Psoas muscle (tissue), 8 donors: ENCODE results near the gene STUB1. TPM values are rescaled to one million over a fixed set of nuclear protein-coding genes. Genes with fewer than 3 reads are reported as not detected.

ENCODE experiments used
- ATAC-seq, 4 donors: fragments of 200-7000 bp; cut with Tn5 transposase; one replicate each; pipeline ENCODE4 v1.9.1; 2020; ENCODE audit warnings: moderate library complexity in 3 of 4, mild to moderate bottlenecking in 2 of 4
- DNase-seq, 2 donors: peaks; one replicate each; pipeline ENCODE4 v3.0.0-alpha.2; 2020
- H3K27ac ChIP-seq: fragments of 200-600 bp; one replicate; pipeline ENCODE4 v1.8.0; 2022
- H3K27me3 ChIP-seq, 3 donors: fragments of 200-600 bp in 1 of 3; one replicate each; pipeline versions ENCODE4 v1.6.1 to v1.8.0; 2013 to 2022; ENCODE audit warnings: low read length in 2 of 3, mild to moderate bottlenecking in 2 of 3, moderate library complexity in 1 of 3; ENCODE audit not compliant: insufficient read depth in 3 of 3
- H3K36me3 ChIP-seq, 2 donors: fragments of 200-600 bp in 1 of 2; one replicate each; pipeline versions ENCODE4 v1.6.1 to v1.8.0; 2013 to 2022; ENCODE audit warnings: low read depth in 1 of 2, mild to moderate bottlenecking in 1 of 2, moderate library complexity in 1 of 2; ENCODE audit not compliant: insufficient read depth in 1 of 2
- H3K4me1 ChIP-seq: fragments of 200-600 bp; one replicate; pipeline ENCODE4 v1.8.0; 2022
- H3K4me3 ChIP-seq: fragments of 200-600 bp; one replicate; pipeline ENCODE4 v1.8.0; 2022; ENCODE audit warnings: mild to moderate bottlenecking
- H3K9me3 ChIP-seq: fragments of 200-600 bp; one replicate; pipeline ENCODE4 v1.8.0; 2022
- CTCF ChIP-seq: fragments of 200-600 bp; IDR thresholded peaks from one replicate; pipeline ENCODE4 v1.8.0; 2022; ENCODE audit warnings: antibody characterized with exemption
- WGBS, 3 donors: extraction: QIAGEN DNeasy Blood & Tissue Kit; methylation state at CpG; one replicate each; pipeline versions ENCODE4 v1.1.6 to v1.1.7; 2013; 5-methylcytosine and 5-hydroxymethylcytosine counted together
- intact Hi-C, 2 donors: fragments of 100-400 bp; cut with DNase I; formaldehyde crosslinking; loops; one replicate each; pipeline versions ENCODE4 v1.11.0 to v1.14.2; 2022
- polyA plus RNA-seq, 3 donors: library from polyadenylated mRNA; stranded (reverse); fragments of 200-250 nt; gene quantifications; one replicate each; pipeline ENCODE4 v1.2.3, GENCODE V29; 2013
- total RNA-seq, 4 donors: library from RNA; stranded (reverse); fragmentation: NEBNext Ultra II Directional in 2 of 4; extraction: Animal tissue kit (Norgen Biotek cat#: 25700) in 2 of 4; gene quantifications; one replicate each; pipeline versions ENCODE4 v1.2.1 to v1.2.4, GENCODE V29; 2021 to 2023
- donor health status: healthy with polysubstance abuse.
- donor health status: DM: no; HTN: no; CAD: no; lungs with moderate emphysema.
- donor health status: Bipolar disorder and iron deficiency.
- donor health status: healthy.
- donor health status: DM: yes; HTN: yes; CAD: no.
- donor health status: DM: no; HTN: no; CAD: no.
- donor health status: DM: no; HTN: no; CAD: no.
- donor health status: DM: yes; HTN: yes; CAD: no.

Gene STUB1
- total and polyA plus RNA-seq, 7 donors = 108 to 150 (median 127) TPM

GRCh38 chr16:718389-718788 lies 38.2 kb downstream of the STUB1 start:
- H3K4me3 ChIP-seq = no peak overlapping the region
- no peak overlapping the region for H3K27ac ChIP-seq
- peaks cover 0 to 9% of the 10 kb centered on the region in 2 donors for H3K36me3 ChIP-seq
- ATAC-seq (no peak), DNase-seq (no peak)
- H3K9me3 ChIP-seq = no peaks in the 10 kb centered on the region
- intact Hi-C loops = no loop called here
- WGBS, 3 donors = 88 to 97% (median 90%) methylated on average over 9 of the region's 9 CpGs
- no peak for TF ChIP-seq CTCF
- peaks cover 29% of the 10 kb centered on the region for H3K4me1 ChIP-seq
- H3K27me3 ChIP-seq = no peaks in the 10 kb centered on the region

- H3K9me3 ChIP-seq = no peaks in the 10 kb centered on the region
- 73 to 84% (median 78%) methylated on average over 6 of the region's 6 CpGs for WGBS, 3 donors
- no peak overlapping the region for H3K4me3 ChIP-seq
- intact Hi-C loops = no loop called here
- peaks cover 29% of the 10 kb centered on the region for H3K4me1 ChIP-seq
- no peak overlapping the region for H3K27ac ChIP-seq
- DNase-seq (no peak), ATAC-seq (no peak)
- H3K27me3 ChIP-seq = no peaks in the 10 kb centered on the region
- no peak for TF ChIP-seq CTCF
- H3K36me3 ChIP-seq = peaks cover 0 to 9% of the 10 kb centered on the region in 2 donors
These were observed 38.7 kb downstream of the STUB1 start for GRCh38 chr16:718922-719321.

GRCh38 chr16:719815-720446 lies 39.7 kb downstream of the STUB1 start:
- 8 to 9% (median 8%) methylated on average over 16 of the region's 16 CpGs for WGBS, 3 donors
- H3K9me3 ChIP-seq = no peaks in the 10 kb centered on the region
- intact Hi-C loops = no loop called here
- peaks cover 0 to 9% of the 10 kb centered on the region in 2 donors for H3K36me3 ChIP-seq
- H3K27me3 ChIP-seq = no peaks in the 10 kb centered on the region
- ATAC-seq (no peak), DNase-seq (no peak)
- H3K4me3 ChIP-seq = peak overlapping the region; percentile 91
- no peak for TF ChIP-seq CTCF
- peak overlapping the region; percentile 86 for H3K27ac ChIP-seq
- peaks cover 29% of the 10 kb centered on the region for H3K4me1 ChIP-seq

GRCh38 chr16:720447-720989 lies 40.3 kb downstream of the STUB1 start:
- DNase-seq (peak in 1 of 2 donors; percentile 44), ATAC-seq (peak; percentile 15 to 43 (median 24))
- intact Hi-C loops = no loop called here
- Histone ChIP-seq H3K36me3 (peaks cover 0 to 9% of the 10 kb centered on the region in 2 donors), H3K27me3 (peaks cover 0 to 4% (median 0%) of the 10 kb centered on the region in 3 donors), H3K4me1 (peaks cover 29% of the 10 kb centered on the region), H3K9me3 (no peaks in the 10 kb centered on the region), H3K4me3 (peak overlapping the region; percentile 91), H3K27ac (peak overlapping the region; percentile 86)
- WGBS, 3 donors = 0 to 1% (median 1%) methylated on average over 27 to 38 of the region's 38 CpGs
- no peak for TF ChIP-seq CTCF
